SK-N-SH (cell line): ENCODE measurements around the gene ASB18. TPM values are rescaled to one million over a fixed set of nuclear protein-coding genes. Genes with fewer than 3 reads are reported as not detected.

Experiments used
- CTCF ChIA-PET: fragments of 300-600, 350-600 bp; formaldehyde crosslinking; extraction: SDS; loops from one replicate; lab custom pipeline; 2021; lab: Yijun Ruan, JAX
- POLR2A ChIA-PET: fragments of 350-600 bp; sonication (Branson Sonifier 250); formaldehyde crosslinking; extraction: SDS; loops from one replicate; lab custom pipeline; 2020; ENCODE audit warnings: antibody characterized with exemption, inconsistent platforms; lab: Yijun Ruan, JAX
- DNase-seq: peaks from one replicate; pipeline ENCODE4 v3.0.0; 2012
- H2AFZ ChIP-seq: fragments of 200-600 bp; sonication (generic); 2 replicates; pipeline ENCODE4 v1.8.1; 2016; ENCODE audit warnings: antibody characterized with exemption, mild to moderate bottlenecking, low read depth
- H3F3A ChIP-seq: fragments of 200-600 bp; sonication (generic); replicated peaks from 2 replicates; pipeline ENCODE3; 2016; ENCODE audit warnings: antibody characterized with exemption, mild to moderate bottlenecking; ENCODE audit not compliant: insufficient read depth
- H3K27ac ChIP-seq, 2 experiments: fragments of 200-500 bp in 1 of 2; fragments of 200-600 bp in 1 of 2; sonication (Bioruptor generic) in 1 of 2; sonication (generic), shearing (Covaris generic) in 1 of 2; 2 replicates each; pipeline versions ENCODE4 v1.5.1 to v1.6.1; 2014 to 2016; ENCODE audit warnings: low read depth in 2 of 2, inconsistent platforms in 1 of 2, low read length in 1 of 2, mild to moderate bottlenecking in 1 of 2, mixed read lengths in 1 of 2
- H3K27me3 ChIP-seq: fragments of 200-600 bp; sonication (generic), shearing (Covaris generic); 2 replicates; pipeline ENCODE4 v1.6.1; 2016; ENCODE audit warnings: mixed run types; ENCODE audit not compliant: insufficient read depth
- H3K36me3 ChIP-seq, 2 experiments: fragments of 200-500 bp in 1 of 2; fragments of 200-600 bp in 1 of 2; sonication (Bioruptor generic) in 1 of 2; sonication (generic) in 1 of 2; replicated peaks in 1 of 2; 2 replicates each; pipeline versions ENCODE3 to v1.5.1; 2014 to 2016; ENCODE audit warnings: low read length in 1 of 2, mild to moderate bottlenecking in 1 of 2; ENCODE audit not compliant: insufficient read depth in 2 of 2, control insufficient read depth in 1 of 2
- H3K4me1 ChIP-seq, 2 experiments: fragments of 200-500 bp in 1 of 2; fragments of 200-600 bp in 1 of 2; sonication (Bioruptor generic) in 1 of 2; sonication (generic), shearing (Covaris generic) in 1 of 2; 2 replicates each; pipeline versions ENCODE4 v1.5.1 to v1.6.1; 2014 to 2016; ENCODE audit warnings: low read depth in 1 of 2, low read length in 1 of 2, mixed run types in 1 of 2; ENCODE audit not compliant: insufficient read depth in 2 of 2, control insufficient read depth in 1 of 2
- H3K4me2 ChIP-seq: fragments of 200-600 bp; sonication (generic), shearing (Covaris generic); 2 replicates; pipeline ENCODE4 v1.6.1; 2017; ENCODE audit warnings: mixed run types
- H3K4me3 ChIP-seq, 2 experiments: fragments of 200-500 bp in 1 of 2; fragments of 200-600 bp in 1 of 2; sonication (Bioruptor generic) in 1 of 2; sonication (generic), shearing (Covaris generic) in 1 of 2; 2 replicates each; pipeline versions ENCODE4 v1.5.1 to v1.8.1; 2014 to 2016; ENCODE audit warnings: low read depth in 2 of 2, inconsistent platforms in 1 of 2, low read length in 1 of 2, mild to moderate bottlenecking in 1 of 2, mixed read lengths in 1 of 2, moderate library complexity in 1 of 2
- H3K79me2 ChIP-seq: fragments of 200-600 bp; sonication (generic); 2 replicates; pipeline ENCODE4 v1.8.1; 2017; ENCODE audit warnings: mild to moderate bottlenecking; ENCODE audit not compliant: insufficient read depth
- H3K9ac ChIP-seq: fragments of 200-600 bp; sonication (generic); 2 replicates; pipeline ENCODE4 v1.6.1; 2017; ENCODE audit warnings: mixed run types
- H3K9me2 ChIP-seq: fragments of 200-600 bp; sonication (generic); 2 replicates; pipeline ENCODE4 v1.6.1; 2017; ENCODE audit warnings: mixed run types
- H3K9me3 ChIP-seq: fragments of 200-600 bp; sonication (generic); 2 replicates; pipeline ENCODE4 v1.6.1; 2017; ENCODE audit warnings: mixed run types, mild to moderate bottlenecking, moderate library complexity
- H4K20me1 ChIP-seq: fragments of 200-600 bp; sonication (generic); 2 replicates; pipeline ENCODE4 v1.6.1; 2017; ENCODE audit warnings: mild to moderate bottlenecking, mixed run types; ENCODE audit not compliant: insufficient read depth
- CHD2 ChIP-seq: fragments of 150-350 bp; IDR thresholded peaks from 2 replicates; pipeline ENCODE4 v1.6.1; 2018; ENCODE audit warnings: low read length; ENCODE audit not compliant: partially characterized antibody
- ELF1 ChIP-seq: IDR thresholded peaks from 2 replicates; pipeline ENCODE4 v1.4.0; 2012
- EP300 ChIP-seq, 2 experiments: IDR thresholded peaks; 2 replicates each; pipeline versions ENCODE4 v1.4.0 to v1.6.1; 2012; ENCODE audit warnings: borderline replicate concordance in 1 of 2, low read depth in 1 of 2, low read length in 1 of 2
- EZH2phosphoT487 ChIP-seq: fragments of 200-600 bp; sonication (generic); IDR thresholded peaks from 2 replicates; pipeline ENCODE4 v1.6.1; 2017; ENCODE audit warnings: low read depth, mixed run types, mild to moderate bottlenecking, antibody characterized with exemption, moderate library complexity, borderline replicate concordance
- JUND ChIP-seq: IDR thresholded peaks from 2 replicates; pipeline ENCODE4 v1.4.0; 2012
- MXI1 ChIP-seq: IDR thresholded peaks from 2 replicates; pipeline ENCODE4 v1.6.1; 2012; ENCODE audit warnings: mild to moderate bottlenecking, low read depth, low read length, improper control_type of control experiment
- NFIC ChIP-seq: IDR thresholded peaks from 2 replicates; pipeline ENCODE4 v1.4.0; 2012; ENCODE audit warnings: borderline replicate concordance
- POLR2AphosphoS5 ChIP-seq: IDR thresholded peaks from 2 replicates; pipeline ENCODE4 v1.6.1; 2012; ENCODE audit warnings: low read depth, low read length
- RAD21 ChIP-seq: IDR thresholded peaks from 2 replicates; pipeline ENCODE4 v1.6.1; 2012; ENCODE audit warnings: mild to moderate bottlenecking, low read length
- RCOR1 ChIP-seq: fragments of 150-350 bp; IDR thresholded peaks from 2 replicates; pipeline ENCODE4 v1.6.1; 2017; ENCODE audit warnings: antibody characterized with exemption, low read length
- RFX5 ChIP-seq: IDR thresholded peaks from 2 replicates; pipeline ENCODE4 v1.6.1; 2012; ENCODE audit warnings: mild to moderate bottlenecking, improper control_type of control experiment, low read length
- TEAD4 ChIP-seq: IDR thresholded peaks from 2 replicates; pipeline ENCODE4 v1.4.0; 2012; ENCODE audit warnings: mild to moderate bottlenecking, borderline replicate concordance; ENCODE audit not compliant: insufficient read depth
- YY1 ChIP-seq: IDR thresholded peaks from 2 replicates; pipeline ENCODE4 v1.4.0; 2012; ENCODE audit warnings: low read depth, mild to moderate bottlenecking
- WGBS: methylation state at CpG from one replicate; pipeline ENCODE4 v1.1.6; 2017; ENCODE audit warnings: low lambda C conversion rate; 5-methylcytosine and 5-hydroxymethylcytosine counted together
- polyA plus RNA-seq, 3 experiments: library from polyadenylated mRNA; depleted of rRNA; stranded (reverse); fragments of >200 nt; gene quantifications; 2 replicates each; pipeline ENCODE4 v1.2.3, GENCODE V29; 2012
- TF ChIP-seq, protein P1 (sequence below): IDR thresholded peaks from 2 replicates; pipeline ENCODE4 v1.4.0; 2012; ENCODE audit warnings: low read depth, borderline replicate concordance
- TF ChIP-seq, protein P2 (sequence below): fragments of 200-600 bp; sonication (generic); IDR thresholded peaks from 2 replicates; pipeline ENCODE4 v1.6.1; 2017; ENCODE audit warnings: antibody characterized with exemption, mild to moderate bottlenecking, moderate library complexity
- TF ChIP-seq, protein P3 (sequence below): fragments of 150-350 bp; IDR thresholded peaks from 2 replicates; pipeline ENCODE4 v1.6.1; 2016; ENCODE audit warnings: mild to moderate bottlenecking, low read depth, low read length
- TF ChIP-seq, protein P4 (sequence below): fragments of 150-350 bp; IDR thresholded peaks from 2 replicates; pipeline ENCODE4 v1.6.1; 2017; ENCODE audit warnings: antibody characterized with exemption, low read length, low read depth, borderline replicate concordance
- TF ChIP-seq, protein P5 (sequence below): IDR thresholded peaks from 2 replicates; pipeline ENCODE4 v1.4.0; 2012; ENCODE audit warnings: low read depth

Gene ASB18
- polyA plus RNA-seq, 1 of the 3 experiments (the other 2 are of a cell fraction), result not detected

DNA sequence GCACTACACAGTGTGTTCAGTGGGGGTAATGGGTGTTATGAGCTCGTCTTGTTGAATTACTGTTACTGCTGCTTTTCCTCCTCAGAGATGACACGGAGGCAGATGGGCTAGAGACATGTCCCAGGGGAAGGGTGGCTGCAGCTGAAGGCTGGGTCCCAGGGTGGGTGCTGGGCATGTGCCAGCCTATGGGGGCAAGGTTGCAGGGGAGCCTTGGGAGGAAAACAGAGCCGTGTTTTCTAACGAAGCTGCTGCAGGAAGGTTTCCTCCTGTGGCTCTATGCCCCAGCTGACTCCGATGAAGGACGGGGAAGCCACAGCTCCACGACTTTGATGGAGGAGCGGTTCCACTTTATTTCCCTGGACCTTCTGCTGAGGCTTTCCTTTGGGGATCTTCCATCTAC, 42.4 kb downstream of the ASB18 start:
- 44% methylated on average over 8 of the region's 8 CpGs for WGBS
- CTCF ChIA-PET, result no interaction called here

More for the DNA sequence above, 42.4 kb downstream of the ASB18 start:
- Histone ChIP-seq H3K4me3 (no peak overlapping the region), H3K9me2 (no peaks in the 10 kb centered on the region), H3K36me3 (no peaks in the 10 kb centered on the region), H3K79me2 (no peaks in the 10 kb centered on the region), H3F3A (no peaks in the 10 kb centered on the region), H3K27me3 (no peaks in the 10 kb centered on the region), H3K4me1 (no peaks in the 10 kb centered on the region), H3K4me2 (no peak overlapping the region), H2AFZ (no peak overlapping the region), H3K27ac (no peak overlapping the region), H4K20me1 (no peaks in the 10 kb centered on the region), H3K9me3 (no peaks in the 10 kb centered on the region)
- POLR2A ChIA-PET, result no interaction called here
- no peak for TF ChIP-seq EZH2phosphoT487
- no peak for TF ChIP-seq YY1
- TF ChIP-seq EP300 (IDR thresholded peaks at IDR 0.05; ENCODE audit: borderline replicate concordance in 1 of 2, low read depth in 1 of 2, low read length in 1 of 2), result no peak
- TF ChIP-seq, protein P1, sequence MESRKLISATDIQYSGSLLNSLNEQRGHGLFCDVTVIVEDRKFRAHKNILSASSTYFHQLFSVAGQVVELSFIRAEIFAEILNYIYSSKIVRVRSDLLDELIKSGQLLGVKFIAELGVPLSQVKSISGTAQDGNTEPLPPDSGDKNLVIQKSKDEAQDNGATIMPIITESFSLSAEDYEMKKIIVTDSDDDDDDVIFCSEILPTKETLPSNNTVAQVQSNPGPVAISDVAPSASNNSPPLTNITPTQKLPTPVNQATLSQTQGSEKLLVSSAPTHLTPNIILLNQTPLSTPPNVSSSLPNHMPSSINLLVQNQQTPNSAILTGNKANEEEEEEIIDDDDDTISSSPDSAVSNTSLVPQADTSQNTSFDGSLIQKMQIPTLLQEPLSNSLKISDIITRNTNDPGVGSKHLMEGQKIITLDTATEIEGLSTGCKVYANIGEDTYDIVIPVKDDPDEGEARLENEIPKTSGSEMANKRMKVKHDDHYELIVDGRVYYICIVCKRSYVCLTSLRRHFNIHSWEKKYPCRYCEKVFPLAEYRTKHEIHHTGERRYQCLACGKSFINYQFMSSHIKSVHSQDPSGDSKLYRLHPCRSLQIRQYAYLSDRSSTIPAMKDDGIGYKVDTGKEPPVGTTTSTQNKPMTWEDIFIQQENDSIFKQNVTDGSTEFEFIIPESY, result no peak
- no peak for TF ChIP-seq RFX5
- no peak for TF ChIP-seq ELF1
- no peak for TF ChIP-seq CHD2
- TF ChIP-seq MXI1, result no peak
- TF ChIP-seq NFIC, result no peak
- TF ChIP-seq RCOR1, result no peak
- no peak for TF ChIP-seq TEAD4
- no peak for TF ChIP-seq JUND
- no peak for TF ChIP-seq RAD21
- no peak for TF ChIP-seq POLR2AphosphoS5
- TF ChIP-seq, protein P2, sequence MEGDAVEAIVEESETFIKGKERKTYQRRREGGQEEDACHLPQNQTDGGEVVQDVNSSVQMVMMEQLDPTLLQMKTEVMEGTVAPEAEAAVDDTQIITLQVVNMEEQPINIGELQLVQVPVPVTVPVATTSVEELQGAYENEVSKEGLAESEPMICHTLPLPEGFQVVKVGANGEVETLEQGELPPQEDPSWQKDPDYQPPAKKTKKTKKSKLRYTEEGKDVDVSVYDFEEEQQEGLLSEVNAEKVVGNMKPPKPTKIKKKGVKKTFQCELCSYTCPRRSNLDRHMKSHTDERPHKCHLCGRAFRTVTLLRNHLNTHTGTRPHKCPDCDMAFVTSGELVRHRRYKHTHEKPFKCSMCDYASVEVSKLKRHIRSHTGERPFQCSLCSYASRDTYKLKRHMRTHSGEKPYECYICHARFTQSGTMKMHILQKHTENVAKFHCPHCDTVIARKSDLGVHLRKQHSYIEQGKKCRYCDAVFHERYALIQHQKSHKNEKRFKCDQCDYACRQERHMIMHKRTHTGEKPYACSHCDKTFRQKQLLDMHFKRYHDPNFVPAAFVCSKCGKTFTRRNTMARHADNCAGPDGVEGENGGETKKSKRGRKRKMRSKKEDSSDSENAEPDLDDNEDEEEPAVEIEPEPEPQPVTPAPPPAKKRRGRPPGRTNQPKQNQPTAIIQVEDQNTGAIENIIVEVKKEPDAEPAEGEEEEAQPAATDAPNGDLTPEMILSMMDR, result no peak
- TF ChIP-seq, protein P3, sequence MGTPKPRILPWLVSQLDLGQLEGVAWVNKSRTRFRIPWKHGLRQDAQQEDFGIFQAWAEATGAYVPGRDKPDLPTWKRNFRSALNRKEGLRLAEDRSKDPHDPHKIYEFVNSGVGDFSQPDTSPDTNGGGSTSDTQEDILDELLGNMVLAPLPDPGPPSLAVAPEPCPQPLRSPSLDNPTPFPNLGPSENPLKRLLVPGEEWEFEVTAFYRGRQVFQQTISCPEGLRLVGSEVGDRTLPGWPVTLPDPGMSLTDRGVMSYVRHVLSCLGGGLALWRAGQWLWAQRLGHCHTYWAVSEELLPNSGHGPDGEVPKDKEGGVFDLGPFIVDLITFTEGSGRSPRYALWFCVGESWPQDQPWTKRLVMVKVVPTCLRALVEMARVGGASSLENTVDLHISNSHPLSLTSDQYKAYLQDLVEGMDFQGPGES, result no peak
- TF ChIP-seq, protein P4, sequence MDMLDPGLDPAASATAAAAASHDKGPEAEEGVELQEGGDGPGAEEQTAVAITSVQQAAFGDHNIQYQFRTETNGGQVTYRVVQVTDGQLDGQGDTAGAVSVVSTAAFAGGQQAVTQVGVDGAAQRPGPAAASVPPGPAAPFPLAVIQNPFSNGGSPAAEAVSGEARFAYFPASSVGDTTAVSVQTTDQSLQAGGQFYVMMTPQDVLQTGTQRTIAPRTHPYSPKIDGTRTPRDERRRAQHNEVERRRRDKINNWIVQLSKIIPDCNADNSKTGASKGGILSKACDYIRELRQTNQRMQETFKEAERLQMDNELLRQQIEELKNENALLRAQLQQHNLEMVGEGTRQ, result no peak
- TF ChIP-seq, protein P5, sequence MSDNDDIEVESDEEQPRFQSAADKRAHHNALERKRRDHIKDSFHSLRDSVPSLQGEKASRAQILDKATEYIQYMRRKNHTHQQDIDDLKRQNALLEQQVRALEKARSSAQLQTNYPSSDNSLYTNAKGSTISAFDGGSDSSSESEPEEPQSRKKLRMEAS, result no peak
- TF ChIP-seq, all 33 proteins: peak for 0
- DNase-seq, result no peak
- H3K9ac ChIP-seq, result no peak overlapping the region
